Measurements from ENCODE around the gene ANKS3. TPM values are rescaled to one million over a fixed set of nuclear protein-coding genes. Genes with fewer than 3 reads are reported as not detected.

Gene ANKS3
- total and polyA plus RNA-seq, 2 of the 8 experiments (the other 6 are each of a cell fraction or from before 2014, with no cell fraction given): 15.5 to 23.9 TPM

DNA sequence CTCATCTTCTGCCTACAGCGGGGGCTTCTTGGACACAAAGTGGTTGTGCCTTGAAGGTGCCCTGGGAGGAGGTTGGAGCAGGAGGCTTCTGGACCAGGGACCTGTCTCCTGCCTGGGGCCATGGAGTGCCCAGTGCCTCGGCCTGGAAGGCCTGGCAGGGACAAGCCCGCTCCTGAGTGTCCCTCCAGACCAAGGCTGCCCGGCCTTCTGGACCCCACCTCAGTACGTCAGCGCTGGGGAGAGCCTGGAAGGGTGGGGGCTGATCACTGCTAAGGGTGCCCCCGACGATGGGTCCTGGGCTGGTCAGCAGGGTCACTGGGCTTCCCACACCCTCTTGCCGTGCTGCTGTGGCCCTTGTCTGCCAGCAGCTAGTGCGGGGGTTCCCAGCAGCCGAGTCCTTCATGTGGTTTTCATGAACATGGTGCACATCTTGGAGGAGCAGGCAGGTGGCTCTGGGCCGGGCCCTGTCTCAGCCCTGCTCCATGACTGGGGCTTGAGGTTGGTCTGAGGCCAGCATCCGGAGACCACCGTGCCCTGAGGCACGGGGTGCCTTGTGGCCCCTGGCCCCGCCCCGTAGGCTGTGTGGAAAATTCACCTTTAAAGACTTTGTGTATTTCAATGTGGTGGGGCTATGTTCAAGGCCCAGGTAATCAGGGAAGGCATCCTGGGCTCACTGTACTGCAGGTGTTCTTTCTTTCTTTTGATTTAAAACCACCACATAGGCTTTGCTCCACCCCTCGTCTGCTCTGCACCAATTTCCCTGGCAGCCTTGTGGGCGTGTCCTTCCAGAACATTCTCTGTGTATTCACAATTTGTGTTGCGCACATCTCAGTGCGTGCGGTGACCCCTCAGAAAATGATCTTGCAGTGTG is 87.1 kb downstream of the ANKS3 start (continued):
- TF ChIP-seq EZH2 (IDR thresholded peaks at IDR 0.05; ENCODE audit: low read depth, low read length, severe bottlenecking) (no peak), CEBPB (IDR thresholded peaks at IDR 0.05; ENCODE audit: low read depth, low read length) (no peak), SP4 (IDR thresholded peaks at IDR 0.05; ENCODE audit: low read length) (no peak), RAD21 (IDR thresholded peaks at IDR 0.05 in 1 of 2, conservative IDR thresholded peaks at IDR 0.05 in 1 of 2; ENCODE audit: low read depth in 2 of 2, low read length in 2 of 2) (no peak)
- TF ChIP-seq, protein P1, sequence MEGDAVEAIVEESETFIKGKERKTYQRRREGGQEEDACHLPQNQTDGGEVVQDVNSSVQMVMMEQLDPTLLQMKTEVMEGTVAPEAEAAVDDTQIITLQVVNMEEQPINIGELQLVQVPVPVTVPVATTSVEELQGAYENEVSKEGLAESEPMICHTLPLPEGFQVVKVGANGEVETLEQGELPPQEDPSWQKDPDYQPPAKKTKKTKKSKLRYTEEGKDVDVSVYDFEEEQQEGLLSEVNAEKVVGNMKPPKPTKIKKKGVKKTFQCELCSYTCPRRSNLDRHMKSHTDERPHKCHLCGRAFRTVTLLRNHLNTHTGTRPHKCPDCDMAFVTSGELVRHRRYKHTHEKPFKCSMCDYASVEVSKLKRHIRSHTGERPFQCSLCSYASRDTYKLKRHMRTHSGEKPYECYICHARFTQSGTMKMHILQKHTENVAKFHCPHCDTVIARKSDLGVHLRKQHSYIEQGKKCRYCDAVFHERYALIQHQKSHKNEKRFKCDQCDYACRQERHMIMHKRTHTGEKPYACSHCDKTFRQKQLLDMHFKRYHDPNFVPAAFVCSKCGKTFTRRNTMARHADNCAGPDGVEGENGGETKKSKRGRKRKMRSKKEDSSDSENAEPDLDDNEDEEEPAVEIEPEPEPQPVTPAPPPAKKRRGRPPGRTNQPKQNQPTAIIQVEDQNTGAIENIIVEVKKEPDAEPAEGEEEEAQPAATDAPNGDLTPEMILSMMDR (IDR thresholded peaks at IDR 0.05; ENCODE audit: control extremely low read depth in 1 of 3, insufficient read depth in 1 of 3, low read depth in 1 of 3, low read length in 3 of 3): no peak

Small RNA genes within 50 kb of the gene (microRNA-seq; reads per million reads assigned to microRNA genes)
- 0 to 0.23 reads per million in 2 experiments for gene MIR6769A (ENCODE audit: borderline microRNAs expressed in 2 of 2, borderline number of aligned reads in 2 of 2, borderline replicate concordance in 1 of 2)

Small RNA genes within 50 kb of the gene (small RNA-seq; reads per million reads assigned to genes)
- gene MIR6769A (ENCODE audit: insufficient read depth) (not detected), gene RF00017 (ENCODE audit: insufficient read depth) (not detected)

Other genes with a start within 250 kb of the ANKS3 start
- 73.7 and 76.3 TPM in 2 replicates for gene CDIP1, start 195.5 kb downstream of the ANKS3 start, total RNA-seq (2021; fragmentation: NEBNext Ultra II Directional; extraction: Animal tissue kit (Norgen Biotek cat#: 25700))
- 56.6 and 91.0 TPM in 2 replicates for gene CDIP1, start 195.5 kb downstream of the ANKS3 start, polyA plus RNA-seq (2011; rRNA removed)
- gene C16orf96, start 177.9 kb downstream of the ANKS3 start, total RNA-seq (2021; fragmentation: NEBNext Ultra II Directional; extraction: Animal tissue kit (Norgen Biotek cat#: 25700)): 1.3 and 1.6 TPM in 2 replicates
- 1.0 and 1.8 TPM in 2 replicates for gene C16orf96, start 177.9 kb downstream of the ANKS3 start, polyA plus RNA-seq (2011; rRNA removed)
- gene UBALD1, start 119.4 kb downstream of the ANKS3 start, total RNA-seq (2021; fragmentation: NEBNext Ultra II Directional; extraction: Animal tissue kit (Norgen Biotek cat#: 25700)): 52.2 and 62.0 TPM in 2 replicates
- 28.6 and 48.9 TPM in 2 replicates for gene UBALD1, start 119.4 kb downstream of the ANKS3 start, polyA plus RNA-seq (2011; rRNA removed)
- gene MGRN1, start 109.4 kb downstream of the ANKS3 start, total RNA-seq (2021; fragmentation: NEBNext Ultra II Directional; extraction: Animal tissue kit (Norgen Biotek cat#: 25700)): 79.4 and 82.3 TPM in 2 replicates
- 15.0 and 30.1 TPM in 2 replicates for gene MGRN1, start 109.4 kb downstream of the ANKS3 start, polyA plus RNA-seq (2011; rRNA removed)
- 34.8 and 41.3 TPM in 2 replicates for gene NUDT16L1, start 40.7 kb downstream of the ANKS3 start, total RNA-seq (2021; fragmentation: NEBNext Ultra II Directional; extraction: Animal tissue kit (Norgen Biotek cat#: 25700))
- 77.3 and 112 TPM in 2 replicates for gene NUDT16L1, start 40.7 kb downstream of the ANKS3 start, polyA plus RNA-seq (2011; rRNA removed)
- gene DNAAF8, start 266 bp upstream of the ANKS3 start, total RNA-seq (2021; fragmentation: NEBNext Ultra II Directional; extraction: Animal tissue kit (Norgen Biotek cat#: 25700)): 0.17 TPM in 1 of 2 replicates, not detected in the other
- gene DNAAF8, start 266 bp upstream of the ANKS3 start, polyA plus RNA-seq (2011; rRNA removed): 0.39 and 0.58 TPM in 2 replicates
- gene ZNF500, start 32.9 kb upstream of the ANKS3 start, total RNA-seq (2021; fragmentation: NEBNext Ultra II Directional; extraction: Animal tissue kit (Norgen Biotek cat#: 25700)): 10.4 and 13.4 TPM in 2 replicates
- 10.3 and 11.8 TPM in 2 replicates for gene ZNF500, start 32.9 kb upstream of the ANKS3 start, polyA plus RNA-seq (2011; rRNA removed)
- gene SEPTIN12, start 54.1 kb upstream of the ANKS3 start, total RNA-seq (2021; fragmentation: NEBNext Ultra II Directional; extraction: Animal tissue kit (Norgen Biotek cat#: 25700)): not detected in 2 replicates
- gene SEPTIN12, start 54.1 kb upstream of the ANKS3 start, polyA plus RNA-seq (2011; rRNA removed): 0.08 and 0.24 TPM in 2 replicates
- gene SMIM22, start 61.1 kb upstream of the ANKS3 start, total RNA-seq (2021; fragmentation: NEBNext Ultra II Directional; extraction: Animal tissue kit (Norgen Biotek cat#: 25700)): not detected in 2 replicates
- not detected in 2 replicates for gene SMIM22, start 61.1 kb upstream of the ANKS3 start, polyA plus RNA-seq (2011; rRNA removed)
- 27.4 and 29.9 TPM in 2 replicates for gene ROGDI, start 68.4 kb upstream of the ANKS3 start, total RNA-seq (2021; fragmentation: NEBNext Ultra II Directional; extraction: Animal tissue kit (Norgen Biotek cat#: 25700))
- gene ROGDI, start 68.4 kb upstream of the ANKS3 start, polyA plus RNA-seq (2011; rRNA removed): 68.4 and 95.2 TPM in 2 replicates
- gene GLYR1, start 113.0 kb upstream of the ANKS3 start, total RNA-seq (2021; fragmentation: NEBNext Ultra II Directional; extraction: Animal tissue kit (Norgen Biotek cat#: 25700)): 115 and 120 TPM in 2 replicates
- 50.2 and 60.2 TPM in 2 replicates for gene GLYR1, start 113.0 kb upstream of the ANKS3 start, polyA plus RNA-seq (2011; rRNA removed)
- gene UBN1, start 113.2 kb upstream of the ANKS3 start, total RNA-seq (2021; fragmentation: NEBNext Ultra II Directional; extraction: Animal tissue kit (Norgen Biotek cat#: 25700)): 37.0 and 37.6 TPM in 2 replicates
- gene UBN1, start 113.2 kb upstream of the ANKS3 start, polyA plus RNA-seq (2011; rRNA removed): 16.2 and 27.4 TPM in 2 replicates
- 28.8 and 29.5 TPM in 2 replicates for gene PPL, start 202.9 kb upstream of the ANKS3 start, total RNA-seq (2021; fragmentation: NEBNext Ultra II Directional; extraction: Animal tissue kit (Norgen Biotek cat#: 25700))
- gene PPL, start 202.9 kb upstream of the ANKS3 start, polyA plus RNA-seq (2011; rRNA removed): 11.3 and 15.8 TPM in 2 replicates
- gene SEC14L5, start 224.1 kb upstream of the ANKS3 start, total RNA-seq (2021; fragmentation: NEBNext Ultra II Directional; extraction: Animal tissue kit (Norgen Biotek cat#: 25700)): 3.0 and 3.2 TPM in 2 replicates
- 1.9 and 2.1 TPM in 2 replicates for gene SEC14L5, start 224.1 kb upstream of the ANKS3 start, polyA plus RNA-seq (2011; rRNA removed)

Measured in H1 (cell line).